AG09319 (cell line): ENCODE data around the gene LYRM1.
"Not testable (repeated sequence)": the region's sequence is repeated elsewhere in the genome, so short reads cannot be mapped to it uniquely, and the experiment has no call there.

Source experiments
- DNase-seq: peaks from one replicate; pipeline ENCODE4 v3.0.0-alpha.2; 2010; ENCODE audit warnings: low read depth; ENCODE audit errors: extremely low read depth
- TF ChIP-seq, protein P1 (sequence below): IDR thresholded peaks from 2 replicates; pipeline ENCODE4 v1.5.1; 2011; ENCODE audit warnings: low read depth, mild to moderate bottlenecking, inconsistent platforms, low read length, moderate library complexity

Gene LYRM1

DNA sequence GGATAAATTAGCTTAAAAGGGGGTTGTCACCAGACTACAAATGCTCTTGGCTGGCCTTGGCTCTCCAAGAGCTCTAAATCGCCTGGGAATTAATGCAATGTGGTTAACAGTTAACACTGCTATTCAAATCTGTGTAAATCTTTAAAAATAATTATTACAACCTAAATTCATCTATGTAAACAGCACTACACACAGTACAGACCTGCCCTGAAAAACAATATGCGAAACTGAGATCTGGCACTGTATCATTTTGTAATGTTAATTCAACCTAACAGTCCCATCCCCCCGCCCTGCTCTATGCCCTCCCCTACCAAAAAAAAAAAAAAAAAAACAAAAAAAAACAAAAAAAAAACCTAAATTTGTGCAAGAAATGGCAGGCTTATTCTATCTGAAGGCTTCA, 41.3 kb upstream of the LYRM1 start:
- TF ChIP-seq, protein P1, sequence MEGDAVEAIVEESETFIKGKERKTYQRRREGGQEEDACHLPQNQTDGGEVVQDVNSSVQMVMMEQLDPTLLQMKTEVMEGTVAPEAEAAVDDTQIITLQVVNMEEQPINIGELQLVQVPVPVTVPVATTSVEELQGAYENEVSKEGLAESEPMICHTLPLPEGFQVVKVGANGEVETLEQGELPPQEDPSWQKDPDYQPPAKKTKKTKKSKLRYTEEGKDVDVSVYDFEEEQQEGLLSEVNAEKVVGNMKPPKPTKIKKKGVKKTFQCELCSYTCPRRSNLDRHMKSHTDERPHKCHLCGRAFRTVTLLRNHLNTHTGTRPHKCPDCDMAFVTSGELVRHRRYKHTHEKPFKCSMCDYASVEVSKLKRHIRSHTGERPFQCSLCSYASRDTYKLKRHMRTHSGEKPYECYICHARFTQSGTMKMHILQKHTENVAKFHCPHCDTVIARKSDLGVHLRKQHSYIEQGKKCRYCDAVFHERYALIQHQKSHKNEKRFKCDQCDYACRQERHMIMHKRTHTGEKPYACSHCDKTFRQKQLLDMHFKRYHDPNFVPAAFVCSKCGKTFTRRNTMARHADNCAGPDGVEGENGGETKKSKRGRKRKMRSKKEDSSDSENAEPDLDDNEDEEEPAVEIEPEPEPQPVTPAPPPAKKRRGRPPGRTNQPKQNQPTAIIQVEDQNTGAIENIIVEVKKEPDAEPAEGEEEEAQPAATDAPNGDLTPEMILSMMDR: no peak
- DNase-seq: no peak

DNA sequence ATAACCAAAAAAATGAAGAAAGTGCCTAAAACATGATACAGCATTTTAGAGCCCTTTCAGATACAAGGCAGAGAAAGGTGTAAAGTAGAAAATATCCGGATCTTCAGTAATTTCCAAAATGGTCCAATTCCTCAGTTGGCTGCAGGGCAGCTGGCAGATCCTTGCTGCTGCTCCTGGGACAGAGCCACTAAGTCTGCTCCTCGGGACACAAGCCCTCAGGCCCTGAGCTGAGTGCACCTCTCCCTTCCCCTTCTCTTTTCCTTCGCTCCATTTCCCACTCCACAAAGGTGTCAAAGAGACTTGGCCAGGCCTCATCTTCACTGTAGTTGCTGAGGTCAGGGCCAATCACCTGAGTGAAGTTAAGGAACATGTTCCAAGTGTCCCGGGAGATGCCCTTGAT, 40.9 kb upstream of the LYRM1 start:
- TF ChIP-seq, protein P1: no peak

DNA sequence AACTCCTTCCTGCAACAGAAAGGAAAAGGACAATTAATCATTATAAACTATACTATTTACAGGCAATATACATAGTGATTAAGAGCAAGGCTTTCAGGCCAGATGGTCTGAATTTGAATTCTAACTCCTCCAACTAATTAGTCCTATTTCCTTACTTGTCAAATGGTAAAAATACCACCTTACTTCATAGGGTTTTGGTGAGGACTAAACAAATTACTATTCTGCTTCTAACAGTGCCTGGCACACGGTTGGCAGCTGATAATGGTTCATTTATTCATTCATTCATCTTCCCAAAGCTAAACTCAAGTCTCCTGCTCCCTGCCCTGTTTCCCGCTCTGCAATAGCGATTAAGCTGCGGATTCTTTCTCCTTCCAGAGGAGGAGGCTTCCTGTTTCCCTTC, 40.2 kb upstream of the LYRM1 start:
- TF ChIP-seq, protein P1: no peak
- no peak for DNase-seq

More for the DNA sequence above, 40.9 kb upstream of the LYRM1 start:
- DNase-seq: no peak

DNA sequence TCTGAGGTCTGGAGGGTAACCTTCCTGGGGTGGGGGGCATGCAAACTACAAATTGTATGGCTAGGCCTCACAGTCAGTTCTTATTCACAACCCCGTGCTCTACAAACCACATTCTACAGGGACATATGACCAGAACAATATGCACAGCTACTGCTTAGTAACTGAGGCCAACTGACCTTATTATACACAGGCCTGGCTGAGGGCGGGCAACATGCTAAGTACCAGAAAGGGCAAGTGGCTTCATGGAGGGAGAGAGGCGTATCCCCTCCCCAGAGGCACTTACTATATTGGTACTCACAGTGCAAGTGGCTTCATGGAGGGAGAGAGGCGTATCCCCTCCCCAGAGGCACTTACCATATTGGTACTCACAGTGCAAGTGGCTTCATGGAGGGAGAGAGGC, 39.6 kb upstream of the LYRM1 start:
- DNase-seq: not testable (repeated sequence)

DNA sequence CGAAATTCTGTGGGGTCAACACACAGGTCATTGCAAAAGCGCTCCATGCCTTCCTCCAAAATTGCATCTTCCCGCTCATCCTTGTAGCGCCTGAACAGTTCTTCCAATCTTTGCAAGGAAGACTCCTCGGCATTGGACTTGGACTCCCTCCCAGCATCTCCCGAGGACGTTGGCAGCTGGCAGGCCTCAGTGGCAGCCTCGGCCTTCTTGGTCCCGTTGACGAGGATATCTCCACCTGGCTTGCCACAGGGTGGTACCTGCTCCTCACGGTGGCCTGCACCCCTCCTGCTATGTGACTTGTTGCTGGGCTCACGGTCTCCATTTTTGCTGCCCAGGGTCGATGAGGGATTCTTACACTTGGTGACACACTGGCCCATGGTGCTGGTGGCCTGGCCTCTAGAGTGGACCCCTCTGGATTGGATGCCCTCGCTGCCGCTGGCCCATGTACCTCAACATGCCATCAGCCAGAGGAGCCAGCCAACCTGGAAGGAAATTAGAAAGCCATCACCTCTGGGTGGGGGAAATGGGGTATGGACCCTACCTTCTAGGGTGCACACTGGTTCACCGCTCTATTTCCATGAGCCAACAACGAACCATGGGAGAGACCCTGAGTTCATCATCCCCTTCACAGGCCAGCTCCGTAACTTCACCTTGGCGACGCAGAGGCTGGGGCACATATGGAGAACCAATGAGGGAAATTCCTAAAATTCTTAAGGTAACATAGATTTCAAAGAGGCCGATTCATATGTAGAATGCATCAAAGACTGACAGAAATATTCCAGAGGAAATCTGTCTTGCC, 38.2 kb upstream of the LYRM1 start:
- TF ChIP-seq, protein P1: no peak
- no peak for DNase-seq

DNA sequence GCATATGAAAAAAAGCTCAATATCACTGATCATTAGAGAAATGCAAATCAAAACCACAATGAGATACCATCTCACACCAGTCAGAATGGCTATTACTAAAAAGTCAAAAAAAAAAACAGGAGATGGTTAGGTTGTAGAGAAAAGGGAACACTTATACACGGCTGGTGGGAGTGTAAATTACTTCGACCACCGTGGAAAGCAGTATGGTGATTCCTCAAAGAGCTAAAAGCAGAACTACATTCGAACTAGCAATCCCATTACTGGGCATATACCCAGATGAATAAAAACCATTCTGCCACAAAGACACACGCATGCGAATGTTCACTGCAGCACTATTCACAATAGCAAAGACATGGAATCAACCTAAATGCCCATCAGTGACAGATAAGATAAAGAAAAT, 36.2 kb upstream of the LYRM1 start:
- DNase-seq: not testable (repeated sequence)

DNA sequence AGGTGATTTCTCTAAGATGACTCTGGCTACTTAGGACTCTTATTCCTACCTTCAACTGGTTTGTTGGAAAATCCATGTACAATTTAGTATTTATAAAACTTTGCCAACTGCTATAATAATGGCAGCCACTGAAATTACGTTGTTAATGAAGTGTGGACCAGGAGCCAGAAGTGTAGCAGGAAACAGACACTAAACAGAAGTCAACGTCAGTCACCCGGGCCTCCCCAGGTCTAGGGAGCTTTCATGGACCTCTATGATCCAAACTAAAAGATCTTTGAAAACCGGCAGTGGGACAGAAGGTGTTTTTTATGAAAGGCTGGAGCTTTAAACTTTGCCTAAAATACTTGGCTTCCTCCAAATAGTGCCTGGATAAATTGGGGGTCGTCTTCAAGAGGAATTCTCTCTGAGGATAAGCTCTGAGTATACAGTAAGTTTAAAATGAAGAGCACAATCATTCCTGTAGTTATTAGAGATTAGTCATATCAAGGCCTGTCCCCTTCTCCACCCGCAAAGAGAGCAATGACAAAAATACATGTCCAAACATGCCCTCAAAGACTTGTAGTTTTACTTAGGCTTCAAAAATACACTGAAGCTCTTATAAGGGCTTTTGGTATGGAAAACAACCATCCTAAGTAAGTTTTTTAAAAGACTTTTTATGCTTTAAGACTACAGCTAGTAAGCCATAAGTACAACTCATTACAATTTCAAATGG, 35.0 kb upstream of the LYRM1 start:
- TF ChIP-seq, protein P1: no peak
- DNase-seq: no peak

DNA sequence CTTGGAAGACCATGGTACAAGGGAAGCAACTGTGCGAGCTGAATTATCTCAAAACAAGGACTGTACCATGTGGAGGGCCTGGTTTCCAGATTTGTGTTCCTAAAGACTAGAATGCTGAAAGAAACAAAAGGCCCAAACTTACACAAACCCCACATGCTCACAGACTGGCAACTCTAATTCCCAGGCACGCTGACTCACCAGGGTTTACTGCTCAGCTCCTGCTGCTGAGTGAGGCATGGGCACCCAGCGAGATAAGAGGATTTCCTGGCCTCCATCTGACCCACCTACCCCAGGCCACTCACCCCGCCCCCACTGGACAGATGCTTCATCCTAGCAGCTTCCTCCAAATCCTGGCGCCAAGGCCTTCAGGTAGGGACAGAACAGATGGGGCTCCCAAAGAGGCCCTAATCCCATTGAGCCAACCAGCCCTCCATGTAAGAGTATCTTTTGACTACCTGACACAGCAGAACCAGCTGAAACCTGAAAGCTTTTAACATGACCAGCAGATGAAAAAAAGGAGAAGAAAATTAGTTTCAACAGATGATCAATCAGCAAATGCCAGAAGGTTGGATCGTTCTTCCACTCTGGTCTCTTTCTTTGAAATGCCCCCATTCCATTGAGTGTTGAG, 34.3 kb upstream of the LYRM1 start:
- no peak for DNase-seq

More for the DNA sequence above, 34.3 kb upstream of the LYRM1 start:
- TF ChIP-seq, protein P1: no peak
